ENCODE measurements around the gene NTHL1. TPM values are rescaled to one million over a fixed set of nuclear protein-coding genes. Genes with fewer than 3 reads are reported as not detected.

The NTHL1 gene
- total RNA-seq, 2 experiments from 2014 or later: 23.8 to 34.4 TPM

- DNase-seq: no peak
Measured at GRCh38 chr16:2081201-2082084, 33.8 kb upstream of the NTHL1 start.

GRCh38 chr16:2079991-2080390, 32.4 kb upstream of the NTHL1 start:
- Mint-ChIP-seq H3K36me3 (ENCODE audit: low read depth) (peaks cover 3% of the 10 kb centered on the region), H3K27me3 (no peaks in the 10 kb centered on the region), H3K4me1 (no peaks in the 10 kb centered on the region), H3K27ac (no peak overlapping the region), H3K9me3 (no peaks in the 10 kb centered on the region), H3K4me3 (no peak overlapping the region)
- DNase-seq: no peak
- CTCF ChIA-PET: interaction anchor here (0.6 to 1.3 kb wide), 2 partner anchors 12 to 811 kb away, joined by 3 read pairs; no protein-coding TSS in a partner anchor
- POLR2A ChIA-PET: no interaction called here

More at GRCh38 chr16:2081201-2082084, 33.8 kb upstream of the NTHL1 start:
- Mint-ChIP-seq H3K4me3 (no peak overlapping the region), H3K36me3 (ENCODE audit: low read depth) (peaks cover 3% of the 10 kb centered on the region), H3K27me3 (no peaks in the 10 kb centered on the region), H3K9me3 (no peaks in the 10 kb centered on the region), H3K27ac (no peak overlapping the region), H3K4me1 (no peaks in the 10 kb centered on the region)
- ChIA-PET POLR2A (no interaction called here), CTCF (interaction anchor here (1.3 kb wide), 1 partner anchor 10 kb away, joined by 3 read pairs; no protein-coding TSS in a partner anchor)

- Mint-ChIP-seq H3K4me1 (no peaks in the 10 kb centered on the region), H3K36me3 (ENCODE audit: low read depth) (peaks cover 7% of the 10 kb centered on the region), H3K27me3 (no peaks in the 10 kb centered on the region), H3K4me3 (no peak overlapping the region), H3K9me3 (no peaks in the 10 kb centered on the region), H3K27ac (no peak overlapping the region)
- ChIA-PET CTCF (no interaction called here), POLR2A (no interaction called here)
- DNase-seq: no peak
Measured at GRCh38 chr16:2079311-2079800, 31.7 kb upstream of the NTHL1 start.

- H3K9me3 Mint-ChIP-seq: no peaks in the 10 kb centered on the region
- no peak for DNase-seq
- H3K4me1 Mint-ChIP-seq: no peaks in the 10 kb centered on the region
- no peak overlapping the region for H3K4me3 Mint-ChIP-seq
- POLR2A ChIA-PET: no interaction called here
- no peak overlapping the region for H3K27ac Mint-ChIP-seq
- no peaks in the 10 kb centered on the region for H3K27me3 Mint-ChIP-seq
- CTCF ChIA-PET: no interaction called here
- peaks cover 7% of the 10 kb centered on the region for H3K36me3 Mint-ChIP-seq (ENCODE audit: low read depth)
Measured at GRCh38 chr16:2078691-2079090, 31.1 kb upstream of the NTHL1 start.

GRCh38 chr16:2078096-2078495, 30.5 kb upstream of the NTHL1 start:
- H3K27me3 Mint-ChIP-seq: no peaks in the 10 kb centered on the region

GRCh38 chr16:2077696-2078095, 30.1 kb upstream of the NTHL1 start:
- Mint-ChIP-seq H3K9me3 (no peaks in the 10 kb centered on the region), H3K36me3 (ENCODE audit: low read depth) (peaks cover 9% of the 10 kb centered on the region), H3K4me3 (no peak overlapping the region), H3K27ac (no peak overlapping the region), H3K4me1 (no peaks in the 10 kb centered on the region), H3K27me3 (no peaks in the 10 kb centered on the region)
- no peak for DNase-seq
- ChIA-PET CTCF (no interaction called here), POLR2A (no interaction called here)

More at GRCh38 chr16:2078096-2078495, 30.5 kb upstream of the NTHL1 start:
- Mint-ChIP-seq H3K36me3 (ENCODE audit: low read depth) (peaks cover 9% of the 10 kb centered on the region), H3K9me3 (no peaks in the 10 kb centered on the region), H3K4me3 (no peak overlapping the region), H3K4me1 (no peaks in the 10 kb centered on the region), H3K27ac (no peak overlapping the region)
- DNase-seq: no peak
- POLR2A ChIA-PET: no interaction called here
- CTCF ChIA-PET: no interaction called here

- H3K9me3 Mint-ChIP-seq: no peaks in the 10 kb centered on the region
- CTCF ChIA-PET: no interaction called here
- H3K36me3 Mint-ChIP-seq (ENCODE audit: low read depth): peaks cover 9% of the 10 kb centered on the region
- POLR2A ChIA-PET: no interaction called here
- no peak overlapping the region for H3K4me3 Mint-ChIP-seq
- no peaks in the 10 kb centered on the region for H3K27me3 Mint-ChIP-seq
- H3K27ac Mint-ChIP-seq: no peak overlapping the region
- no peaks in the 10 kb centered on the region for H3K4me1 Mint-ChIP-seq
- DNase-seq: no peak
Measured at GRCh38 chr16:2077016-2077415, 29.4 kb upstream of the NTHL1 start.

- H3K27me3 Mint-ChIP-seq: no peaks in the 10 kb centered on the region
- no peak overlapping the region for H3K4me3 Mint-ChIP-seq
- no peak for DNase-seq
- H3K27ac Mint-ChIP-seq: no peak overlapping the region
- H3K36me3 Mint-ChIP-seq (ENCODE audit: low read depth): peaks cover 9% of the 10 kb centered on the region
- ChIA-PET CTCF (no interaction called here), POLR2A (no interaction called here)
- no peaks in the 10 kb centered on the region for H3K9me3 Mint-ChIP-seq
- no peaks in the 10 kb centered on the region for H3K4me1 Mint-ChIP-seq
Measured at GRCh38 chr16:2076072-2076865, 28.6 kb upstream of the NTHL1 start.

- Mint-ChIP-seq H3K36me3 (ENCODE audit: low read depth) (peaks cover 9% of the 10 kb centered on the region), H3K4me1 (no peaks in the 10 kb centered on the region), H3K27me3 (no peaks in the 10 kb centered on the region)
Measured at GRCh38 chr16:2075631-2076030, 28.0 kb upstream of the NTHL1 start.

GRCh38 chr16:2074071-2074470, 26.4 kb upstream of the NTHL1 start:
- H3K27ac Mint-ChIP-seq: no peak overlapping the region
- no peaks in the 10 kb centered on the region for H3K9me3 Mint-ChIP-seq
- H3K27me3 Mint-ChIP-seq: no peaks in the 10 kb centered on the region
- H3K36me3 Mint-ChIP-seq (ENCODE audit: low read depth): peaks cover 12% of the 10 kb centered on the region
- ChIA-PET POLR2A (no interaction called here), CTCF (interaction anchor here (0.6 to 1.1 kb wide), 2 partner anchors 11 to 27 kb away, joined by 3 read pairs; no protein-coding TSS in a partner anchor)
- DNase-seq: no peak
- H3K4me1 Mint-ChIP-seq: no peaks in the 10 kb centered on the region
- no peak overlapping the region for H3K4me3 Mint-ChIP-seq

More at GRCh38 chr16:2075631-2076030, 28.0 kb upstream of the NTHL1 start:
- Mint-ChIP-seq H3K4me3 (no peak overlapping the region), H3K27ac (no peak overlapping the region), H3K9me3 (no peaks in the 10 kb centered on the region)
- DNase-seq: no peak
- POLR2A ChIA-PET: no interaction called here
- CTCF ChIA-PET: no interaction called here

- no peak for DNase-seq
- POLR2A ChIA-PET: interaction anchor here (0.6 kb wide), 1 partner anchor 25 kb away, joined by 3 read pairs; no protein-coding TSS in a partner anchor
- Mint-ChIP-seq H3K9me3 (no peaks in the 10 kb centered on the region), H3K4me3 (no peak overlapping the region), H3K27ac (no peak overlapping the region), H3K36me3 (ENCODE audit: low read depth) (peaks cover 13% of the 10 kb centered on the region), H3K4me1 (no peaks in the 10 kb centered on the region), H3K27me3 (no peaks in the 10 kb centered on the region)
- CTCF ChIA-PET: interaction anchor here (0.9 to 1.7 kb wide), 3 partner anchors 10 to 26 kb away, joined by 3 to 5 read pairs (median 3); partner anchors contain the start of genes NTHL1 and TSC2
Measured at GRCh38 chr16:2072926-2073325, 25.3 kb upstream of the NTHL1 start.

- Mint-ChIP-seq H3K4me1 (no peaks in the 10 kb centered on the region), H3K4me3 (no peak overlapping the region), H3K27me3 (no peaks in the 10 kb centered on the region), H3K36me3 (ENCODE audit: low read depth) (peaks cover 15% of the 10 kb centered on the region), H3K27ac (no peak overlapping the region), H3K9me3 (no peaks in the 10 kb centered on the region)
- CTCF ChIA-PET: interaction anchor here (1.2 kb wide), 1 partner anchor 12 kb away, joined by 3 read pairs; no protein-coding TSS in a partner anchor
- DNase-seq: no peak
- POLR2A ChIA-PET: no interaction called here
Measured at GRCh38 chr16:2071454-2072202, 24.0 kb upstream of the NTHL1 start.
